GM12875 (cell line): ENCODE data around the gene RNU6-1.

Experiments used
- H3K4me3 ChIP-seq: one replicate; pipeline ENCODE4 v1.5.1; 2011; ENCODE audit warnings: low read depth, low read length, control low read depth
- CTCF ChIP-seq: IDR thresholded peaks from 2 replicates; pipeline ENCODE4 v1.5.1; 2011; ENCODE audit warnings: low read depth, mild to moderate bottlenecking, control low read depth, inconsistent platforms, low read length, moderate library complexity, borderline replicate concordance; ENCODE audit not compliant: insufficient read depth

Gene RNU6-1

GRCh38 chr15:67839499-67839928 lies 331 bp downstream of the RNU6-1 start:
- H3K4me3 ChIP-seq: peak overlapping the region; percentile 18

GRCh38 chr15:67838789-67839332 lies 984 bp downstream of the RNU6-1 start:
- H3K4me3 ChIP-seq: no peak overlapping the region
- no peak for TF ChIP-seq CTCF

More at GRCh38 chr15:67839499-67839928, 331 bp downstream of the RNU6-1 start:
- no peak for TF ChIP-seq CTCF

GRCh38 chr15:67836955-67837354 lies 2.9 kb downstream of the RNU6-1 start:
- H3K4me3 ChIP-seq: no peak overlapping the region
- no peak for TF ChIP-seq CTCF

GRCh38 chr15:67836477-67836876 lies 3.4 kb downstream of the RNU6-1 start:
- TF ChIP-seq CTCF: peak; percentile 45; the same call in 1 of the 2 replicates
- H3K4me3 ChIP-seq: no peak overlapping the region

- peak overlapping the region; percentile 50 for H3K4me3 ChIP-seq
Measured at GRCh38 chr15:67836134-67836455, 3.8 kb downstream of the RNU6-1 start.

GRCh38 chr15:67835297-67836133 lies 4.3 kb downstream of the RNU6-1 start:
- peak overlapping the region; percentile 50 for H3K4me3 ChIP-seq
- no peak for TF ChIP-seq CTCF

More at GRCh38 chr15:67836134-67836455, 3.8 kb downstream of the RNU6-1 start:
- no peak for TF ChIP-seq CTCF
